ENCODE results near the gene PRPF19.

The PRPF19 gene

DNA sequence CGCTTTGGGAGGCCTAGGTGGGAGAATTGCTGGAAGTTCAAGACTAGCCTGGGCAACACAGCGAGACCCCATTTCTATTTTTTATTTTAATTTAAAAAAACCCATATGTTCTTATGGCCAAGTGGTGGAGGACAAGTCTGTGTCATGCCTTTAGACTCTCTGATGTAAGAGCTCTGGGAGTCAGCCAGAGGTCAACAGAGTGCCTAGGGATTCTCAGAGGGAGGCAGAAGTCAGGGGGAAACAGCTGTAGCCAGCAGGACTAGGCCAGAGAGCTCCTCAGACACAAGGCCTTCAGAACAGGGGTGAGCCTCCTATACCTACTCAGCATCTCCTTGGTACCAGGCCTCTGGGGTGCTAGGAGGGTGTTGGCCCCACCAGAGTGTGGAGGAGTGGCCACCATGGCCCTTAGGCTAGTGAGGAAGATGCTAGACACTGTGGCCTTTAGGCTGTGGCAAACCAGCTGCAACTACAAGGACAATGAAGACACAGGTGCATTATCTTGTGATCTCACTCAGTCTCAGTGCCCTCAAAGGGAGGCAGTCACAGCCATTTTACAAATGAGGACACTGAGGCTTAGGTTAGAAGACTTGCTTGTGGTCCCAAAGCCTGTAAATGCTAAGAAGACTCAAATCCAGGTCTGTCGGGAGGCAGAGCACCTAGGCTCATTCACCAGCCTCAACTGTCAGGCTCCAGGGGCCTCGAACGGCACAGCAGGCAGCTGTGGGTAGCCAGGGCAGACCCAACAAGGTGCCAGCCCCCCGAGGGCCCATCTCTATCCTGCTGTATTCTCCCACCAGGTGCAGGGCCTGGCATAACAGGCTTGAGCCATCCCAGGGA is 34.0 kb downstream of the PRPF19 start:
- DNase-seq: peak; percentile 18

DNA sequence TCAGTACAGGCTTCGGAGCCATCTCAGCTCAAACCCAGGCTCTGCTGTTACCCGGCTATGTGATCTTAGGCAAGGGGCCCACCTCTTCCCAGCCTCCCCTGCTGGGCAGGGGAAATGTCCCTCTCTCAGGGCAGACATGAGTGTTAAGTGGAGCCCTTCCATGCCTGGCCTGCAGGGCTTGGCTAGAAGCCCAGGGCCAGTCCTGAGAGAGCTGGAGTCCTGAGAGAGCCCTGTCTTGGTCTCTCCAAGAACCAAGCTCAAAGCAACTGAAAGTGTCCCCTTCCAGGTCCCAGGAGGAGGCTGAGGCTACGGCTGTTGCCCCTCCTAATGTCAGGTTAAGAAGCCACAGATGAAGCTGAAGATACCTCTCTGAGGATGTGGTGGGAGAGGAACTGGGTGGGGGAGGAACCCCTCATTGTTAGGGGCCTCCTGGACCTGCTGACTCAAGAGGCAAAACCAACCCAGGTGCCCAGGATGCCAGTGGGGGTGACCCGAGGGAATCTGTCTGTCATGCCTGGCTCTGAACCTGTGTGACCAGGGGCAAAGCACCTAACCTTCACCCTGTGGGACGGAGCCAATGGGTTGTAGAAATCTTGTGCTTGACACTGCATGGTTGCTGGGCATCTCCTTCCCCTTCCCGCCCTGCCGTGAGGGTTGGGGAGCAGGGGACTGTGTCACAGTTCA is 34.9 kb downstream of the PRPF19 start:
- DNase-seq: no peak

DNA sequence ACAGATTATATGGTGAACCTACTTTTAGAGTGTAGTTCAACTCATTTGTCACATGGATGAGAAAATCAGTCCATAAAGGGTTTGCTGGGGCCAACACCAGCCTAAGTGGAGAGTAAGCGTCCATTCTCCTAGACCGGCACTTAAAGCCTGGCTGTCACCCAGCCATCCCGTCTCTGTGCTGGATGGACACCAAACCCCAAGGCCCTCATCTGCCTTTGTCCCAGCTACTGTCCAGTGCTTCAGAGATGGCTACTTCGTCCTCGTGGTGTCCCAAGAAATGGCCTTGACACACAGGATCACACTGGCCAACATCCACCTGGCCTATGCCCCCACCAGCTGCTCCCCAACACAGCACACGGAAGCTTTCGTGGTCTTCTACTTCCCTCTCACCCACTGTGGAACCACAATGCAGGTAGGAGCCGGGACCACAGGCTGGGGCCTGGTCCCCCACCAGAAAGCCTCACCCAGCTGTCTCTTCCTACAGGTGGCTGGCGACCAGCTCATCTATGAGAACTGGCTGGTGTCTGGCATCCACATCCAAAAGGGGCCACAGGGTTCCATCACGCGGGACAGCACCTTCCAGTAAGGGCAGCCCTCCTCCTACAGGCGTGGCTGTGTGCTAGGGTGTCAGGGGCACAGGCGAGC is 35.5 kb downstream of the PRPF19 start:
- DNase-seq: no peak

DNA sequence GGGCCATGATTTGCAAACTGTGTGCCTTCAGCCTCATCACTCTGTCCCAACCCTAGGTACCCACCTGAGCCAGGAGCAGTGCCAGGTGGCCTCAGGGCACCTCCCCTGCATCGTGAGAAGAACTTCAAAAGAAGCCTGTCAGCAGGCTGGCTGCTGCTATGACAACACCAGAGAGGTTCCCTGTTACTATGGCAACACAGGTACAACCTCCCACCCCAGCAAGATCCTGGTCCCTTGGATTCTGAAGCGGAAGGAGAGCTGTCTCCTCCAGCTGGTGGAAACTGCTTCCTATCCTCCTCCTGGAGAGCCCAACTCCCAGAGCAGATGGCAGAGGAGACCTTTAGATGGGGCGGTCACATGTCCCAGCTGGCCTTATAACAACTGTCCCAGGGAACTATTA is 36.1 kb downstream of the PRPF19 start:
- no peak for DNase-seq

DNA sequence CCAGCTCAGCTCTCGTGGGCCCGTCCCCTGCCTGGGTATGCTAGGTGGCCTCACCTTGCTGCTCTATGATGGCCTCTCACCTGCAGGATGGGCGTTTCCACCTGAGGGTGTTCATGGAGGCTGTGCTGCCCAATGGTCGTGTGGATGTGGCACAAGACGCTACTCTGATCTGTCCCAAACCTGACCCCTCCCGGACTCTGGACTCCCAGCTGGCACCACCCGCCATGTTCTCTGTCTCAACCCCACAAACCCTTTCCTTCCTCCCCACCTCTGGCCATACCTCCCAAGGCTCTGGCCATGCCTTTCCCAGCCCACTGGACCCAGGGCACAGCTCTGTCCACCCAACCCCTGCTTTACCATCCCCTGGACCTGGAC is 36.9 kb downstream of the PRPF19 start:
- DNase-seq: no peak

DNA sequence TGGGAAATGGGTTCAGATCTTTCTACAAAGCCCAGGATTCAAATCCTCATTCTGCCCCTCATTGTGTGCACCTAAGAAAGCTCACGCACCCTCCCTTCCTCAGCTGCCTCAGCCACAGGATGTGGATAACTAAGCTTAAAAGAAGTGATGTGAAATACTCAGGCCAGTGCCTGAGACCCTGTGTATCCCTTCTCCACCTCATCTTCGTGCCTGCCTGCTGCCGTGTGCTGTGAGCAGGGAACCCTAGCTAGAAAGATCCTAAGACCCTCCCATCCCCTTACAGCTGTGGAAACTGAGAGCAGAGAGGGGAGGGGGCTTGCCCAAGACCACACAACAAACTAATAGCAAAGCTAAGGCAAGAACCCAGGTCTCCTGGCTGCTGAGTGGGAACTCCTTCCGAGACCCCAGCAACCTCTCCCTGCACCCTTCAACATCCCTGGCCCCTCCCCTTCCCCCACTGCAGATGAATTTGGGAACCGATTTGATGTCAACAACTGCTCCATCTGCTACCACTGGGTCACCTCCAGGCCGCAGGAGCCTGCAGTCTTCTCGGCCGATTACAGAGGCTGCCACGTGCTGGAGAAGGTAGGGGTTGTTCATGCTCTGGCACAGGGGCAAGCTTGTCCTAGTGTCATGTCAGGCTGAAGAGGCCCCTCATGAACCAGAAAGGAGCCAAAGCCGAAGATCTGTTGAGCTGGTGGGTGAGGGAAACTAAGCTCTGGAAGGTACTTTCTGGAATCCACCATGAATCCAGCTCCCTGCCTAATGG is 37.5 kb downstream of the PRPF19 start:
- no peak for DNase-seq

DNA sequence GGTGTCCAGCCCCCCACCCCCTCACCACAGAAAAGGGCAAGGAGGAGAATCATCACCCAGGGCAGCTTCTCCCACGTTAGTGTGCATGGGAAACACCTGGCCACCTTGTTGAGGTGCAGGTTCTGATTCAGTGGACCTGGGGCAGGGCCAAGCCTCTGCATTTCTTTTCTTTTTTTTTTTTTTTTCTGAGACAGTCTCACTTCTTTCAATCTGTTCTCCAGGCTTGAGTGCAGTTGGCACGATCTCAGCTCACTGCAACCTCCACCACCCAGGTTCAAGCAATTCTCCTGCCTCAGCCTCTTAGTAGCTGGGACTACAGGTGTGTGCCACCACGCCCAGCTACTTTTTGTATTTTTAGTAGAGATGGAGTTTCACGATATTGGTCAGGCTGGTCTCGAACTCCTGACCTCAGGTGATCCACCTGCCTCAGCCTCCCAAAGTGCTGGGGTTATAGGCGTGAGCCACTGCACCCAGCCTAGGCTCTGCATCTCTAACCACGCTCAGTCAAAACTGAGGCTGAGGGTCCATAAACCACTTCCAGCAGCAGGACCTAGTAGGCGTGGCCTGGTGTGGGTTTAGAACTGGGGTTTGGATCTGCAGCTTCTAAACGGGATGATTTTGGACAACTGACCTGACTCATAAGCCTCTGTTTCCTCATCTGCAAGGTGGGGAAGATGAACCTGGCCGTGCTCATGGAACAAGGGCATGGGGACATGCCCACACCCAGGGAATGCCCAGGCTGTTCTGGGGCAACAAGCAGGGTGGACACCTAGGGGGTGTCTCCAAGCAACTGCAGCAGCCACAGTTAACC is 38.3 kb downstream of the PRPF19 start:
- DNase-seq: no peak

DNA sequence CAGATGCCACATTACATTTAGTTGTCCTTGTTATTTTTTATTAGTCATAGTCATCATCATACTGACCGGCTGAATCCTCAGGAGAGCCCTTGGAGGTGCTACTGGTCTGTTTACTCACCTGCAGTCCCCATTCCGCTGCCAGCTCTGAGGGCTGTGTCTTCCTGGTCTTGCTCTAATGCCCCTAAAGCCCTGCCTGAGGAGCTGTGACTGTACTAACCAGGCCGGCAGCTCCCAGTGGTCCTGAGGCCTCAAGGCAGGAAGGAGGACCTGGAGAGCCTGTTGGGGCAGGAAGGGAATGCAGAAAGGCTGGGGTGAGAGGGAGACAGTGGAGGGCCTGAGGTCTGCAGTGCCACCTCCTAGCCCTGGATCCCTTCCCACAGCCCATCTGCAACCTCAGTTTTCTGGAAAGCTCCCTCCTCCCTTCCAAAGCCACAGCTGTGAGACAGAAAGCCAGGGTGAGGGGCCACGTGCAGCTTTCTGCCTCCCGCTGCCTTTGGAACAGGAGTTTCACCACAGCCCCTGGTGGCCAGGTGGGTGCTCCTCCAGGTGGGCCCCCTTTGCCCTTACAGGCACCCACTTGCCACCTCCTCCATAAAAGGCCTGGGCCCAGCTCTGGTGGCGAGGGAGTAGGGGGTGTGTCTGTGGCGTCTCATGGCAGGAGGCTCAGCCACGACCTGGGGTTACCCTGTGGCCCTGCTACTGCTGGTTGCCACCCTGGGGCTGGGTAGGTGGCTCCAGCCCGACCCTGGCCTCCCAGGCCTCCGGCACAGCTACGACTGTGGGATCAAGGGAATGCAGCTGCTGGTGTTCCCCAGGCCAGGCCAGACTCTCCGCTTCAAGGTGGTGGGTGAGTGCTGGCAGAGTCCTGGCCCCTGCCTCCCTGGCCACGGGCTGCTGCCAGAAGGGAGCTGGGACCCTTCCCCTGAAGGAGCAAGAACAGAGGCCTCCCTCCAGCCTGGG is 39.2 kb downstream of the PRPF19 start, which contains the start of gene ZP1:
ZP1 (plus strand) TSS at position 632 of the 960 bp plus-strand sequence; CDS start at position 652, 20 bp downstream.
- no peak for DNase-seq

DNA sequence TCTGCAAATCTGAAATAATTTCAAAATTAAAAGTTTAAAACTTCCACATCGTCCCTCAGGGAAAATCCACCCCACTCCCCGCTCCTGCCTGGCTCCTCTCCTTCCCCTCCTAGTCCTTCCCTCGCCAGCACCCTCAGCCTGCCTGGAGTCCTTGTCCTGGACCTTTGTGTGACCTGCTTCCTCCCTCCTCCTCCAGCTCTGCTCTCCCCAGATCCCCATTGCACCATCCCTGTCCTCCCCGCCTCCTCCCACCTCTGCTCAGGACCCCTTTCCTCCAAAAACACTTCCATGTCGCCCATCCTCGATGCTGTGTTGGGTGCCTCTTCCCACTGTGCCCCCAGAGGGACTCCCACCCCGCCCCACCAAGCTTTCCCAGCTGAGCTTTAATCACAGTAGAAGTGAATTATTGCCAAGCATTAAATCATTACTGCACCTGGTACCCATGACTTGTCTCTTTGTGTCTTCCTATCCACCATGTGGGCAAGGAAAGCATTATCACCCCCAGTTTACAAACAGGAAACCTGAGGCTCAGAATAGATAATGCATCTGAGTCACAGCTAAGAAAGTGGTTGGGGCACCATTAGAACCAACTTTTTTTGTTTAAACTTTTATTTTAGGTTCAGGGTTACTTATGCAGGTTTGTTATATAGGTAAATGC is 41.4 kb downstream of the PRPF19 start:
- no peak for DNase-seq

DNA sequence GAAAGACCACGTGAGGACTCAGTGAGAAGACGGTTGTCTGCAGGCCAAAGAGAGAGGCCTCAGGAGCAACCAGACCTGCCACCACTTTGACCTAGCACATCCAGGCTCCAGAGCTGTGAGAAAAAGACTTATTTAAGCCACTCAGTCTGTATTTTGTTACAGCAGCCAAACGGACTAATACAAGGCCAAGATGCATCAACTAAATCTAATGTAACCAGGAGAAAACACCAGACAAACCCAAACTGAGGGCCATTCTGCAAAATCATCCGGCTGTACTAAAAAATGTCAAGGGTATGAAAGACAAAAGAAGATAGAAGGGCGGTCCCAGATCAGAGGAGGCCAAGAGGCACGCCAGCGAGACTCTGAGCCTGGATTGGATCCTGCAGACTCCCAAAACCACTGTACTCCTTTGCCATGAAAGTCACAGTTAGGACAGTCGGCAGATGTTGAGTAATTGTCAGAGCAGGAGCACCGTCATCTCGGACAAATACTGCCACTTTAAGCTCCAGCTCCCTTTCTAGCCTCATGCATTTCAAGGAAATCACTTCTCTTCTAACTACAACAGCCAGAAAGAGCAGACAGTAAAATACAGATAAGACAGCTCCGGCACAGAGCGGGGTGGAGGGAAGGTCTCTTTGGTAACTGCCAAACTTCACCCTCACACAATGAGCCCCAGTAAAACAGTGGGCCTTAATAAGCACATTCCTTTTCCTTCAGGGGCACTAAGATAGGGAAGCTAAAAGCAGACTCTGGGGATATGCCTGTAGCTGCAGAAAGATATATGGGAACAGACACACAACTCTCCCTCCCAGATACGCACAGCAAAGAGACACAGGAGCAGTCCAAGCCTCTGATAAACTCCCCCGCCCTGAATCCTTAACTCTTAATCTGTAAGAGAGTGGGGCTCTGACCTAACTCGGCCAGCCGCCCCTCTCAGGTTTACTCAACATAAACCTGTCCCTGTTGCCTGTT is 42.5 kb downstream of the PRPF19 start:
- no peak for DNase-seq

DNA sequence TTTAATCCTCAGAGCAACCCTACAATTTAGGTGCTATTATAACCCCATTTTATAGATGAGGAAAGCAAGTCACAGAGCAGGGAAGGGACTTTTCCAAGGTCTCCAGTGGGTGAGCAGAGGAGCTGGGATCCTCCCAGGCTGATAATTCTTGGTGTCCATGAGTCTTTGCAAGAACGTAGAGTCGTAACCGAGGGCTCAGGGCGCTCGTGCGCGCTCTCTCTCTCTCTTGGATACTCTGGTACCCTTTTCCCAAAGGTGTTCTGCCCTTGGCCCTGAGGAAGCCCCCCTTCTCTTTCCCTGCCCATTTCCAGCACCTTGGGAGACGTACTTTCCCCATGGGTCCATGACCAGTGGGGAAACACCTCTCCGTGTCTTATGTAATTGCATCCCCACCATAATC is 44.2 kb downstream of the PRPF19 start:
- DNase-seq: no peak

DNA sequence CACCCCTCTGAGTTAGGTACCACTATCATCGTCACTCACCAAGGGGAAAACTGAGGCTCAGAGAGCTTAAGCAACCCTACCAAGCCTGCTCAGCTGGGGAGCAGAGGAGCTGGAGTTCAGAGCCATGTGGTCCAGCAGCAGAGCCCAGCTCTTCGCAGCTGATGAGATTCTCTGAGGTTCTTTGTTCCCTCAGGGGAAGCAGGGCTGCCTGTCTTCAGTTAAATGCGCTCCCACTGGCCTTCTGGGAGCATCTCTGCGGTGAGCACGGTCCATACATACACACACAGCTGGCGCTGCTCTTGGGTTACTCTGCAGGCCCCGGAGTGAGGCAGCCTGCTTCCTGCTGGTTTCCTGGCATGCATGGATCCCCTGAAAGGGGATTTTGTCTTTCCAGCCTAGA is 45.4 kb downstream of the PRPF19 start:
- no peak for DNase-seq

DNA sequence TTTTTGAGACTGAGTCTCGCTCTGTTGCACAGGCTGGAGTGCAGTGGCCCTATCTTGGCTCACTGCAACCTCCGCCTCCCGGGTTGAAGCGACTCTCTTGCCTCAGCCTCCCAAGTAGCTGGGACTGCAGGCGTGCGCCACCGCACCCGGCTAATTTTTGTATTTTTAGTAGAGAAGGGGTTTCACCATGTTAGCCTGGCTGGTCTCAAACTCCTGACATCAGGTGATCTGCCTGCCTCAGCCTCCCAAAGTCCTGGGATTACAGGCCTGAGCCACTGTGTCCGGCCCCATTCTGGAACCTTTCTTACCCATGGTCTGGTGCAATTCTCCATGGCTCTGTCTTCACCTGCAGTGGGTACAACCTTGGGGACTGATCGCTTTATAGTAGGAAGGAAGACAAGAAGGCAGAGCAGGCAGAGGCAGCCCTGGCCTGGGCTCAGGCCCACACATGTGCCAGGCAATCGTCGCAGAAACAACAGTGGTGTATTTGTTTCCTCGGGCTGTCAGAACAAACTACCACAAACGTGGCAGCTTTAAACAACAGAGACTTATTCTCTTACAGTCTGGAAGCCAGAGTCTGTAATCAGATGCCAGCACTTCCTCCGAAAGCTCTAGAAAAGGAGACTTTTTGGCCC is 46.7 kb downstream of the PRPF19 start:
- no peak for DNase-seq

DNA sequence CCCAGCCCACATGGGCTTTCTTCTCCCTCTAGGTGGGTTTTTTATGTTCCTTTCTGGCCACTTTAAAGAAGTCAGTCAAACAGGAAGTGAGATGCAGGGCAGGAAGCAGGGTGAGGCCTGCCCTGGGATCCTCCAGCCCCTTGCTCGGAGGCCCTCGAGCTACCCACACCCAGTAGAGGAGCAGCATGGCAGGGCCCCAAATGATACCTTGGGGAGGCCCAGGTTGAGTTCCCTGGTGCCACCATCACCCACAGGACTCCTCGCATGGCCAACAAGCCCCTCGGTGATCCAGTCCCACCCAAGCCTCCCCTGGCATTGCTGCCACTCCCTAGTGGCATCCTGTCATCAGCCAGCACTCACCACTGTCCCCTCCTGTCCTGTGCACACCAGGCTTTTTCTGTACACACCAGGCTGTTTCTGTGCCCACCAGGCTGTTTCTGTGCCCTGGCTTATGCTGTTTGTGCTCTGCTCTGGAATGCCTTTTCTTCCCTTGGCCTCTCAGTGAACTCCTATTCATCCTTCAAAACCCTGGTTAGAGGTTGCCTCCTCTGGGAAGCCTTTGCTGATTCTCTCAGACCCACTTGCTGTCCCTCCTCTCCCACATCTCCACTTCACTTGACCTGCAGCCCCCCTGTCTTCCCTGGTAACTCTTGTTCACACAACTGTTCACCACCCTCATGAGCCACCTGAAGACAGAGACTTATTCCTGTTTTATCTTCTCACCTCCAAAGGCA is 47.5 kb downstream of the PRPF19 start:
- DNase-seq: no peak

DNA sequence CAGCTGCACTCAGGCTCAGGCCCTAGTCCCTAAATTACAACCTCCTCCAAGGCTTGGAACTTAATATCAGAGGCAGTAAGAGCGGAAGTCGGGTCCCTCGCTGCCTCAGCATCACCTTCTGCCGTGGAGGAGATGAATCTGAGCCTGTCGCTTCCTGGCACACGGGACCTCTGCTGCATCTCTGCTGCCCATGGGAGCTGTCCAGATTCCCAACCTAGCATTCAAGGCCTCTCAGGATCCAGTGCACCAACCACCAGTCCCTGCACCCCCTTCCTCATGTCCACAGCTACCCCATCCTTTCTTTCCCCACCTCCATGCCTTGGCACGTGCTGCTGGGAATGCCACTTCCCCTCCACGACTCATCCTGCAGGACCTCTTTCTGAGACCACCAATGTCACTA is 48.1 kb downstream of the PRPF19 start:
- no peak for DNase-seq

DNA sequence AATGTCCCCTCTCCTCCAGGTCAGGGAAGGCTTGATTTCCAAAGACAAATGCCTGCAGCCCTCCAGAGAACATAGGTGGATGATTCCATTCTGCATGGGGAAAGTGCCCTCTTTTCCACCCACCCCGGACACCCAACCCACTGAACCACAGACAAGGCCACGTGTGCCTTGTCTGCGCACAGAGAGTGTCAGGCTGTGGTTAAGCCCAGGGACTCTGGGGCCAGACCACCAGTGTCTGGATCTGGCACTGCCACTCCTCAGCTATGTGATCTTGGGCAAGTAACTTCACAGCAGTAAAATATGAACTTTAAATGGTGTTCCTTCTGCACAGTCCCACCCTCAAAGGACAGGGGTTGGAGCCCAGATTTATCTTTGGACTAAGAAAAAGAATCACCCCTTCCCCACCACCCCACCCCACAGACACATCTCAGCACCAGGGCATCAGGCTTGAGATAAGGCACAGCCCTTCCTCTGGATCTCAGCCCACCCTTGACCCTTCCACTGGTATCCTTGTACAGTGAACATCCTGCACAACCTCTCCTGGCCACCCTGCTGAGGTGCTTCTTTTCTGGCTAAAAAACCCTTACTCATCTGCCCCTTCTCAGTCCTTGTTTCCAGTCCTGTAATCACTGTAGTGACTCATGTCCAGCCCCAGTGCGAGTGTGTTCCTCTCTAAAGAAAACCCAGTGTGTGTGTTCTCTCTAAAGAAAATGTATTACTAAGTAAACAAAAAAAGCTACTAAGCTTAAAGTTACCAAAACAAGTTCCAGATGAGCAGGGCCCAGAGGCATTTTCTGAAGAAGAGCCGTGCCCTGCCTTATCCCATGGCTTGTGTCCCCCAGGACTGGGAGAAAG is 48.8 kb downstream of the PRPF19 start:
- DNase-seq: no peak
